Neuron (in vitro differentiated cells): ENCODE data around the gene FGR.

ENCODE experiments used
- H2AFZ ChIP-seq: one replicate; pipeline ENCODE4 v1.6.1; 2013; ENCODE audit warnings: low read depth, mild to moderate bottlenecking, inconsistent platforms, low read length, moderate library complexity
- H3K27me3 ChIP-seq: one replicate; pipeline ENCODE4 v1.6.1; 2013; ENCODE audit warnings: low read length; ENCODE audit not compliant: insufficient read depth
- H3K36me3 ChIP-seq: one replicate; pipeline ENCODE4 v1.6.1; 2013; ENCODE audit warnings: low read length; ENCODE audit not compliant: insufficient read depth
- H3K4me1 ChIP-seq: one replicate; pipeline ENCODE4 v1.6.1; 2013; ENCODE audit warnings: low read length; ENCODE audit not compliant: insufficient read depth
- H3K4me3 ChIP-seq: 2 replicates; pipeline ENCODE4 v1.5.1; 2013; ENCODE audit warnings: mild to moderate bottlenecking, low read length, moderate library complexity
- H3K9me3 ChIP-seq: one replicate; pipeline ENCODE4 v1.6.1; 2013; ENCODE audit warnings: low read length

The FGR gene

GRCh38 chr1:27571439-27572018 is 63.5 kb downstream of the FGR start:
- H3K9me3 ChIP-seq, result no peaks in the 10 kb centered on the region
- peaks cover 83% of the 10 kb centered on the region for H3K4me1 ChIP-seq
- peak overlapping the region; percentile 23 for H3K4me3 ChIP-seq
- no peaks in the 10 kb centered on the region for H3K36me3 ChIP-seq
- H3K27me3 ChIP-seq, result no peaks in the 10 kb centered on the region
- H2AFZ ChIP-seq, result no peak overlapping the region

- Histone ChIP-seq H3K4me1 (peaks cover 90% of the 10 kb centered on the region), H2AFZ (no peak overlapping the region), H3K4me3 (peak overlapping the region; percentile 16), H3K36me3 (no peaks in the 10 kb centered on the region), H3K27me3 (no peaks in the 10 kb centered on the region), H3K9me3 (no peaks in the 10 kb centered on the region)
Observed at GRCh38 chr1:27570784-27571183, 64.2 kb downstream of the FGR start.

- H3K9me3 ChIP-seq, result no peaks in the 10 kb centered on the region
- H3K4me1 ChIP-seq, result peaks cover 94% of the 10 kb centered on the region
- no peak overlapping the region for H3K4me3 ChIP-seq
- no peaks in the 10 kb centered on the region for H3K27me3 ChIP-seq
- no peaks in the 10 kb centered on the region for H3K36me3 ChIP-seq
- H2AFZ ChIP-seq, result no peak overlapping the region
Observed at GRCh38 chr1:27570356-27570755, 64.6 kb downstream of the FGR start.

- Histone ChIP-seq H3K4me3 (no peak overlapping the region), H3K4me1 (peaks cover 94% of the 10 kb centered on the region), H2AFZ (no peak overlapping the region), H3K9me3 (no peaks in the 10 kb centered on the region), H3K36me3 (no peaks in the 10 kb centered on the region), H3K27me3 (no peaks in the 10 kb centered on the region)
Observed at GRCh38 chr1:27569506-27570291, 65.3 kb downstream of the FGR start.

GRCh38 chr1:27569088-27569460 is 65.9 kb downstream of the FGR start:
- H3K4me1 ChIP-seq, result peaks cover 94% of the 10 kb centered on the region
- H3K36me3 ChIP-seq, result no peaks in the 10 kb centered on the region
- H3K27me3 ChIP-seq, result no peaks in the 10 kb centered on the region
- no peak overlapping the region for H2AFZ ChIP-seq
- no peaks in the 10 kb centered on the region for H3K9me3 ChIP-seq
- no peak overlapping the region for H3K4me3 ChIP-seq

- no peaks in the 10 kb centered on the region for H3K27me3 ChIP-seq
- H3K36me3 ChIP-seq, result no peaks in the 10 kb centered on the region
- H3K4me3 ChIP-seq, result no peak overlapping the region
- no peaks in the 10 kb centered on the region for H3K9me3 ChIP-seq
- no peak overlapping the region for H2AFZ ChIP-seq
- peaks cover 94% of the 10 kb centered on the region for H3K4me1 ChIP-seq
Observed at GRCh38 chr1:27568300-27569087, 66.5 kb downstream of the FGR start.

GRCh38 chr1:27567971-27568299 is 67.0 kb downstream of the FGR start:
- Histone ChIP-seq H3K9me3 (no peaks in the 10 kb centered on the region), H3K36me3 (no peaks in the 10 kb centered on the region), H2AFZ (no peak overlapping the region), H3K4me3 (no peak overlapping the region), H3K27me3 (no peaks in the 10 kb centered on the region), H3K4me1 (peaks cover 94% of the 10 kb centered on the region)

- H3K27me3 ChIP-seq, result no peaks in the 10 kb centered on the region
- peaks cover 94% of the 10 kb centered on the region for H3K4me1 ChIP-seq
- H2AFZ ChIP-seq, result no peak overlapping the region
- no peaks in the 10 kb centered on the region for H3K36me3 ChIP-seq
- peak overlapping the region; percentile 1 for H3K4me3 ChIP-seq
- no peaks in the 10 kb centered on the region for H3K9me3 ChIP-seq
Observed at GRCh38 chr1:27567146-27567526, 67.8 kb downstream of the FGR start.

- H3K4me1 ChIP-seq, result peaks cover 94% of the 10 kb centered on the region
- no peaks in the 10 kb centered on the region for H3K36me3 ChIP-seq
- H2AFZ ChIP-seq, result no peak overlapping the region
- H3K27me3 ChIP-seq, result no peaks in the 10 kb centered on the region
- peak overlapping the region; percentile 12 for H3K4me3 ChIP-seq
- no peaks in the 10 kb centered on the region for H3K9me3 ChIP-seq
Observed at GRCh38 chr1:27566462-27567145, 68.4 kb downstream of the FGR start.

- Histone ChIP-seq H3K4me3 (no peak overlapping the region), H3K4me1 (peaks cover 94% of the 10 kb centered on the region), H2AFZ (no peak overlapping the region)
Observed at GRCh38 chr1:27564710-27565649, 70.0 kb downstream of the FGR start.

GRCh38 chr1:27563591-27564471 is 71.2 kb downstream of the FGR start:
- no peaks in the 10 kb centered on the region for H3K27me3 ChIP-seq
- peaks cover 89% of the 10 kb centered on the region for H3K4me1 ChIP-seq
- no peaks in the 10 kb centered on the region for H3K36me3 ChIP-seq
- no peak overlapping the region for H3K4me3 ChIP-seq
- H2AFZ ChIP-seq, result no peak overlapping the region
- H3K9me3 ChIP-seq, result no peaks in the 10 kb centered on the region

More at GRCh38 chr1:27564710-27565649, 70.0 kb downstream of the FGR start:
- Histone ChIP-seq H3K36me3 (no peaks in the 10 kb centered on the region), H3K9me3 (no peaks in the 10 kb centered on the region), H3K27me3 (no peaks in the 10 kb centered on the region)

- no peaks in the 10 kb centered on the region for H3K27me3 ChIP-seq
- H3K4me3 ChIP-seq, result no peak overlapping the region
- H3K4me1 ChIP-seq, result peaks cover 87% of the 10 kb centered on the region
Observed at GRCh38 chr1:27563341-27563590, 71.7 kb downstream of the FGR start.

More at GRCh38 chr1:27563341-27563590, 71.7 kb downstream of the FGR start:
- Histone ChIP-seq H3K36me3 (no peaks in the 10 kb centered on the region), H2AFZ (no peak overlapping the region), H3K9me3 (no peaks in the 10 kb centered on the region)
